ENCODE results near the gene FARS2. TPM values are rescaled to one million over a fixed set of nuclear protein-coding genes. Genes with fewer than 3 reads are reported as not detected.

Gene FARS2
- total RNA-seq, 1 donor from 2014 or later, result 18.3 TPM

- H3K4me1 ChIP-seq, result no peaks in the 10 kb centered on the region
- no peak for ATAC-seq
- no peaks in the 10 kb centered on the region for H3K36me3 ChIP-seq
- H3K27me3 ChIP-seq, result no peaks in the 10 kb centered on the region
- no peak overlapping the region for H3K27ac ChIP-seq
- no peak for TF ChIP-seq CTCF (IDR thresholded peaks at IDR 0.05)
- no peak for DNase-seq
- H3K9me3 ChIP-seq, result no peaks in the 10 kb centered on the region
- no peak overlapping the region for H3K4me3 ChIP-seq
- intact Hi-C loops (cut with DNase I), result no loop called here
Observed at GRCh38 chr6:5619249-5619648, 357.9 kb downstream of the FARS2 start.

GRCh38 chr6:5622276-5623005, 361.1 kb downstream of the FARS2 start:
- TF ChIP-seq CTCF (IDR thresholded peaks at IDR 0.05), result no peak

GRCh38 chr6:5623769-5624168, 362.5 kb downstream of the FARS2 start:
- no peaks in the 10 kb centered on the region for H3K4me1 ChIP-seq
- ATAC-seq (no peak), DNase-seq (no peak)
- intact Hi-C loops (cut with DNase I), result no loop called here
- H3K36me3 ChIP-seq, result no peaks in the 10 kb centered on the region
- no peak overlapping the region for H3K4me3 ChIP-seq
- H3K27me3 ChIP-seq, result no peaks in the 10 kb centered on the region
- H3K9me3 ChIP-seq, result no peaks in the 10 kb centered on the region
- H3K27ac ChIP-seq, result no peak overlapping the region
- TF ChIP-seq CTCF (IDR thresholded peaks at IDR 0.05), result no peak

More at GRCh38 chr6:5622276-5623005, 361.1 kb downstream of the FARS2 start:
- intact Hi-C loops (cut with DNase I), result no loop called here
- ATAC-seq, result no peak
- Histone ChIP-seq H3K4me3 (no peak overlapping the region), H3K36me3 (no peaks in the 10 kb centered on the region), H3K4me1 (no peaks in the 10 kb centered on the region), H3K9me3 (no peaks in the 10 kb centered on the region), H3K27me3 (no peaks in the 10 kb centered on the region), H3K27ac (no peak overlapping the region)
- no peak for DNase-seq

- intact Hi-C loops (cut with DNase I), result no loop called here
- no peak for TF ChIP-seq CTCF (IDR thresholded peaks at IDR 0.05)
Observed at GRCh38 chr6:5624256-5624655, 362.9 kb downstream of the FARS2 start.

GRCh38 chr6:5626727-5627426, 365.6 kb downstream of the FARS2 start:
- H3K4me3 ChIP-seq, result no peak overlapping the region
- no peaks in the 10 kb centered on the region for H3K36me3 ChIP-seq
- DNase-seq (no peak), ATAC-seq (no peak)
- H3K4me1 ChIP-seq, result no peaks in the 10 kb centered on the region
- no peak overlapping the region for H3K27ac ChIP-seq
- no peaks in the 10 kb centered on the region for H3K27me3 ChIP-seq
- intact Hi-C loops (cut with DNase I), result no loop called here
- no peaks in the 10 kb centered on the region for H3K9me3 ChIP-seq
- TF ChIP-seq CTCF (IDR thresholded peaks at IDR 0.05), result no peak

More at GRCh38 chr6:5624256-5624655, 362.9 kb downstream of the FARS2 start:
- DNase-seq (no peak), ATAC-seq (no peak)
- no peaks in the 10 kb centered on the region for H3K36me3 ChIP-seq
- H3K9me3 ChIP-seq, result no peaks in the 10 kb centered on the region
- H3K4me1 ChIP-seq, result no peaks in the 10 kb centered on the region
- H3K4me3 ChIP-seq, result no peak overlapping the region
- H3K27me3 ChIP-seq, result no peaks in the 10 kb centered on the region
- H3K27ac ChIP-seq, result no peak overlapping the region

All from upper lobe of right lung (tissue), 1 donor.